Measurements from ENCODE around the gene PRKAG3. TPM values are rescaled to one million over a fixed set of nuclear protein-coding genes. Genes with fewer than 3 reads are reported as not detected.

Gene PRKAG3
- total RNA-seq, 1 experiment from 2014 or later, result not detected

- H4K20me1 ChIP-seq (ENCODE audit: insufficient read depth), result no peaks in the 10 kb centered on the region
- no peak overlapping the region for H3K4me2 ChIP-seq
- BruUV-seq (replicated peaks), result no TSS peak
- H3K9me2 ChIP-seq (ENCODE audit: insufficient read depth), result no peaks in the 10 kb centered on the region
- no peak overlapping the region for H2AFZ ChIP-seq
- no peaks in the 10 kb centered on the region for H3K79me2 ChIP-seq (ENCODE audit: low read depth)
- intact Hi-C loops (cut with micrococcal nuclease; ENCODE audit: unreplicated experiment), result no loop called here
- peaks cover 8% of the 10 kb centered on the region; the same call in 1 of the 2 replicates for H3F3A ChIP-seq (ENCODE audit: insufficient read depth, low read depth)
- TF ChIP-seq CTCF (conservative IDR thresholded peaks at IDR 0.05) (no peak), EZH2 (IDR thresholded peaks at IDR 0.05; ENCODE audit: low read depth) (no peak)
- POLR2A ChIA-PET (ENCODE audit: unreplicated experiment), result no interaction called here
- H3K27ac ChIP-seq, result no peak overlapping the region
- CTCF ChIA-PET, result no interaction called here
- H3K27me3 ChIP-seq (ENCODE audit: insufficient read depth, low read depth), result no peaks in the 10 kb centered on the region
- H3K9me3 ChIP-seq (ENCODE audit: insufficient read depth, low read depth), result no peaks in the 10 kb centered on the region
- DNase-seq, result no peak
- no peaks in the 10 kb centered on the region for H3K36me3 ChIP-seq (ENCODE audit: low read depth)
- H3K4me3 ChIP-seq, result no peak overlapping the region
- peaks cover 7% of the 10 kb centered on the region for H3K4me1 ChIP-seq (replicated peaks; ENCODE audit: insufficient read depth)
Observed at GRCh38 chr2:218811382-218811781, 20.2 kb downstream of the PRKAG3 start.

GRCh38 chr2:218810256-218810655 lies 21.3 kb downstream of the PRKAG3 start:
- peaks cover 18% of the 10 kb centered on the region for H3F3A ChIP-seq (ENCODE audit: insufficient read depth, low read depth)
- ChIA-PET CTCF (interaction anchor here (0.7 kb wide), 1 partner anchor 100 kb away, joined by 3 read pairs; no protein-coding TSS in a partner anchor), POLR2A (ENCODE audit: unreplicated experiment) (no interaction called here)
- TF ChIP-seq EZH2 (IDR thresholded peaks at IDR 0.05; ENCODE audit: low read depth) (no peak), CTCF (conservative IDR thresholded peaks at IDR 0.05) (no peak)
- no peaks in the 10 kb centered on the region for H4K20me1 ChIP-seq (ENCODE audit: insufficient read depth)
- peaks cover 18% of the 10 kb centered on the region for H3K4me1 ChIP-seq (replicated peaks; ENCODE audit: insufficient read depth)
- H3K27ac ChIP-seq, result no peak overlapping the region
- no TSS peak for BruUV-seq (replicated peaks)
- no peak overlapping the region for H3K4me3 ChIP-seq
- H3K9me2 ChIP-seq (ENCODE audit: insufficient read depth), result no peaks in the 10 kb centered on the region
- no peaks in the 10 kb centered on the region for H3K79me2 ChIP-seq (ENCODE audit: low read depth)
- no peak for DNase-seq
- no peaks in the 10 kb centered on the region for H3K27me3 ChIP-seq (ENCODE audit: insufficient read depth, low read depth)
- H3K4me2 ChIP-seq, result no peak overlapping the region
- intact Hi-C loops (cut with micrococcal nuclease; ENCODE audit: unreplicated experiment), result no loop called here
- H3K9me3 ChIP-seq (ENCODE audit: insufficient read depth, low read depth), result no peaks in the 10 kb centered on the region
- no peaks in the 10 kb centered on the region for H3K36me3 ChIP-seq (ENCODE audit: low read depth)
- H2AFZ ChIP-seq, result no peak overlapping the region

GRCh38 chr2:218809515-218809914 lies 22.1 kb downstream of the PRKAG3 start:
- Histone ChIP-seq H3K9me2 (ENCODE audit: insufficient read depth) (no peaks in the 10 kb centered on the region), H3K9me3 (ENCODE audit: insufficient read depth, low read depth) (no peaks in the 10 kb centered on the region; the same call in 1 of the 2 replicates), H3K79me2 (ENCODE audit: low read depth) (no peaks in the 10 kb centered on the region), H3K27me3 (ENCODE audit: insufficient read depth, low read depth) (no peaks in the 10 kb centered on the region), H3K4me3 (no peak overlapping the region), H3K27ac (no peak overlapping the region), H3F3A (ENCODE audit: insufficient read depth, low read depth) (peaks cover 20% of the 10 kb centered on the region), H4K20me1 (ENCODE audit: insufficient read depth) (no peaks in the 10 kb centered on the region), H3K36me3 (ENCODE audit: low read depth) (no peaks in the 10 kb centered on the region), H3K4me2 (no peak overlapping the region), H3K4me1 (replicated peaks; ENCODE audit: insufficient read depth) (peaks cover 20% of the 10 kb centered on the region), H2AFZ (no peak overlapping the region)
- POLR2A ChIA-PET (ENCODE audit: unreplicated experiment), result no interaction called here
- no peak for DNase-seq
- intact Hi-C loops (cut with micrococcal nuclease; ENCODE audit: unreplicated experiment), result no loop called here
- no peak for TF ChIP-seq CTCF (conservative IDR thresholded peaks at IDR 0.05)
- CTCF ChIA-PET, result interaction anchor here (0.7 kb wide), 1 partner anchor 99 kb away, joined by 3 read pairs; no protein-coding TSS in a partner anchor
- BruUV-seq (replicated peaks), result no TSS peak
